RWPE2 (cell line): ENCODE results near the gene OTULIN.

Experiments
- ATAC-seq: fragments of 200-7000 bp; cut with Tn5 transposase; 3 replicates; pipeline ENCODE4 v1.9.1; 2021; ENCODE audit warnings: low read depth
- DNase-seq: peaks from one replicate; pipeline ENCODE4 v3.0.0-alpha.2; 2020; ENCODE audit warnings: low spot score
- H3K27ac ChIP-seq: fragments of 450-650 bp; 2 replicates; pipeline ENCODE4 v1.5.1; 2017; ENCODE audit warnings: mild to moderate bottlenecking; ENCODE audit not compliant: poor library complexity, severe bottlenecking
- H3K27me3 ChIP-seq: fragments of 250-450 bp; sonication (Bioruptor Pico); 2 replicates; pipeline ENCODE4 v1.5.1; 2021; ENCODE audit warnings: mild to moderate bottlenecking, moderate library complexity; ENCODE audit not compliant: insufficient read depth, poor library complexity, severe bottlenecking
- H3K36me3 ChIP-seq: fragments of 250-450 bp; sonication (Bioruptor Pico); 2 replicates; pipeline ENCODE4 v1.5.1; 2020; ENCODE audit warnings: low read depth, mild to moderate bottlenecking, moderate library complexity
- H3K4me1 ChIP-seq: fragments of 250-450 bp; sonication (Bioruptor Pico); 2 replicates; pipeline ENCODE4 v1.5.1; 2021; ENCODE audit warnings: mild to moderate bottlenecking, moderate library complexity; ENCODE audit not compliant: insufficient read depth, poor library complexity, severe bottlenecking
- H3K4me3 ChIP-seq: fragments of 250-450 bp; sonication (Bioruptor Pico); 2 replicates; pipeline ENCODE4 v1.5.1; 2021; ENCODE audit warnings: mild to moderate bottlenecking, moderate library complexity; ENCODE audit not compliant: severe bottlenecking
- H3K9me3 ChIP-seq: fragments of 250-450 bp; sonication (Bioruptor Pico); 2 replicates; pipeline ENCODE4 v1.5.1; 2021; ENCODE audit warnings: mild to moderate bottlenecking, moderate library complexity; ENCODE audit not compliant: severe bottlenecking
- TF ChIP-seq, protein P1 (sequence below): fragments of 450-650 bp; IDR thresholded peaks from one replicate; pipeline ENCODE4 v1.5.1; 2017; ENCODE audit warnings: mild to moderate bottlenecking, moderate library complexity; ENCODE audit not compliant: poor library complexity, severe bottlenecking

OTULIN gene

DNA sequence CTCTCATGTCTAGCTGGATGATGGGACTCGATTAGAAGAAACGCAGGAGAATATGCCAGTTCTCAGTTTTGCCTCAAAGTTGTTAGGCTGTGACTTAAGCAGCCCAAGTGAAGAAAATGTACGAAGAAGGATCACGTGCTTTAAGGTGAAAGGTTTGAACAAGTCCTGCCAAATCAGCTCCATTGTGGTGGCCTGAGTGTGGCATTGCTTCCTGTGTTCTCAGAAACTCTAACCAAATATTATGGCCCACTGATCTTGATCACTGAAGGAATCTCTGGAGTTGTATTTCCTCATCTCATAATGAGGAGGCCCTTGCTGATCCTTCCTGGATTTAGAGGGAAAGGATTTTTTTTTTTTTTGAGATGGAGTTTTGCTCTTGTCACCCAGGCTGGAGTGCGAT, 44.0 kb downstream of the OTULIN start:
- DNase-seq (no peak), ATAC-seq (no peak)
- Histone ChIP-seq H3K9me3 (peaks cover 2% of the 10 kb centered on the region), H3K4me1 (peaks cover 5% of the 10 kb centered on the region), H3K36me3 (peaks cover 69% of the 10 kb centered on the region), H3K4me3 (no peak overlapping the region), H3K27me3 (no peaks in the 10 kb centered on the region), H3K27ac (no peak overlapping the region)
- TF ChIP-seq, protein P1, sequence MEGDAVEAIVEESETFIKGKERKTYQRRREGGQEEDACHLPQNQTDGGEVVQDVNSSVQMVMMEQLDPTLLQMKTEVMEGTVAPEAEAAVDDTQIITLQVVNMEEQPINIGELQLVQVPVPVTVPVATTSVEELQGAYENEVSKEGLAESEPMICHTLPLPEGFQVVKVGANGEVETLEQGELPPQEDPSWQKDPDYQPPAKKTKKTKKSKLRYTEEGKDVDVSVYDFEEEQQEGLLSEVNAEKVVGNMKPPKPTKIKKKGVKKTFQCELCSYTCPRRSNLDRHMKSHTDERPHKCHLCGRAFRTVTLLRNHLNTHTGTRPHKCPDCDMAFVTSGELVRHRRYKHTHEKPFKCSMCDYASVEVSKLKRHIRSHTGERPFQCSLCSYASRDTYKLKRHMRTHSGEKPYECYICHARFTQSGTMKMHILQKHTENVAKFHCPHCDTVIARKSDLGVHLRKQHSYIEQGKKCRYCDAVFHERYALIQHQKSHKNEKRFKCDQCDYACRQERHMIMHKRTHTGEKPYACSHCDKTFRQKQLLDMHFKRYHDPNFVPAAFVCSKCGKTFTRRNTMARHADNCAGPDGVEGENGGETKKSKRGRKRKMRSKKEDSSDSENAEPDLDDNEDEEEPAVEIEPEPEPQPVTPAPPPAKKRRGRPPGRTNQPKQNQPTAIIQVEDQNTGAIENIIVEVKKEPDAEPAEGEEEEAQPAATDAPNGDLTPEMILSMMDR, result no peak

DNA sequence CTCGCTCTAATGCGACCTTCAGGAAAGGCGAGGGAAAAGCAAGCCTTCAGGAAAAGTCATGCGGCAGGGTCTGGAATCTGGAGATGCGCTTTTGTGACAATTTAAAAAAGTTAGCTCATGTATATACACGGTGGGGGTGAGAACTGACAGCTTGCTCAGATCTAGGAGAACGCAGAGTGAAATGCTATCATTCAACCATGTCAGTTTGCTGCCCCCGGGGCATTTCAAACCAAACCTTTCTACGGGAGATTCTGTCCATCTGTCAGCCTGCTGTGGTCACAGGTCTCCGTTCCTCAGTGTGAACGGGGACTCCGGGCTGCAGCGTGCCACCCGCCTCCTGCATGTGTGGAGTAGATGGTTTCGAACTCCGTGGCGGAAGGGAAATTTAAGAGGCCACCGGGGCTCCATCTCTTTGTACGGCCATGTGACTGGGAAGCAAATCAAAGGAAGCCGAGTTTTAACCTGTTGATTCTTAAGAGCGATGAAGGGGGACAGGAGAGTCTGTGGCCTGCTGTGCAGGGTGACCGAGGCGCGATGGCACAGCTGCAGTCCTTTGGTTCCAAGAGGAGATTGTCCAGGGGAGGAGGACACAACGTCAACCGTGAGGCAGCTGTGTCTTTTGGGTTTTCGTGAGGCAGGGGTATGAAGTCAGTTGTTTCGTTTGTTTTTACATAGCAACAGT, 45.9 kb downstream of the OTULIN start:
- peaks cover 2% of the 10 kb centered on the region for H3K9me3 ChIP-seq
- ATAC-seq, result no peak
- H3K27ac ChIP-seq, result no peak overlapping the region
- H3K4me3 ChIP-seq, result no peak overlapping the region
- H3K4me1 ChIP-seq, result peaks cover 5% of the 10 kb centered on the region
- peaks cover 66% of the 10 kb centered on the region for H3K36me3 ChIP-seq
- DNase-seq, result no peak
- TF ChIP-seq, protein P1, result no peak
- H3K27me3 ChIP-seq, result no peaks in the 10 kb centered on the region

DNA sequence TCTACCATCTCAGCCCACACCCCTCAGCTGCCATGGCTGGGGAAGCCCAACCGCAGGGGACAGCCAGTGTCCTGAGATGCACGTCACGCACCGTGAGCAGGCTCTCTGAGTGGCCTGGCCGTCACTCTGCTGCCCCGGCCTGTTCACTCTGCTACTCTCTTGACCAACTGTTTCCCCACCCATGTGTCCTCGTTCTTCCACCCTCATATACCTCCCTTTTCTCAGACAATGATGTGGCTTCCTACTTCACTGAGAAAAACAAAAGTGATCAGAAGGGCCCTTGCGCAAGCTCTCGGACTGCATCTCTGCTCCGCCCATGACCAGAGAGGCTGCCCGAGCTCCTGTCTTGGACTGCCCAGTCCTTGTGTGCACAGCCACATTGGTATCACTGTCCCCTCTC, 47.6 kb downstream of the OTULIN start:
- Histone ChIP-seq H3K27ac (no peak overlapping the region), H3K4me3 (no peak overlapping the region), H3K36me3 (peaks cover 62% of the 10 kb centered on the region), H3K4me1 (no peaks in the 10 kb centered on the region), H3K9me3 (peaks cover 2% of the 10 kb centered on the region), H3K27me3 (no peaks in the 10 kb centered on the region)
- ATAC-seq, result no peak
- no peak for DNase-seq
- TF ChIP-seq, protein P1, result no peak

DNA sequence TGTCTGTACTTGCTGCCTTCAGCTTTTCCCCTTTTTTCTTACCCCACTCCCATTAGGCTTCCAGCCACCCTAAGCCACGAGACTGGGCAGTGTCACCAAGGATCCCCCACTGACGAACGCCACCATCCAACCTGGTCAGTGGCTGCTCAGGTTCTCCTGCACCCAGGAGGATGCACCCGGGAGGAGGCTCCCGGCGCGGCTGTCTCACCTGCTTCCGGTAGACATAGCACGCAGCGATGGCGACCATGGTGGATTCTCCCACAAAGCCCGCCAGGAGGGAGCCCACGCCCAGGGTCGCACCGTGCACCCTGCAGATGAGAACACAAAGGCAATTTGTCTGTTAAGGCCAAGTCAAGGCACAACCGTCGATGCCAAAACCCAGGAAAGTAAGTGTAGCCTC, 48.1 kb downstream of the OTULIN start:
- H3K4me3 ChIP-seq, result no peak overlapping the region
- H3K36me3 ChIP-seq, result peaks cover 59% of the 10 kb centered on the region
- DNase-seq (no peak), ATAC-seq (no peak)
- H3K27me3 ChIP-seq, result no peaks in the 10 kb centered on the region
- TF ChIP-seq, protein P1, result no peak
- H3K4me1 ChIP-seq, result no peaks in the 10 kb centered on the region
- H3K27ac ChIP-seq, result no peak overlapping the region
- H3K9me3 ChIP-seq, result peaks cover 2% of the 10 kb centered on the region

DNA sequence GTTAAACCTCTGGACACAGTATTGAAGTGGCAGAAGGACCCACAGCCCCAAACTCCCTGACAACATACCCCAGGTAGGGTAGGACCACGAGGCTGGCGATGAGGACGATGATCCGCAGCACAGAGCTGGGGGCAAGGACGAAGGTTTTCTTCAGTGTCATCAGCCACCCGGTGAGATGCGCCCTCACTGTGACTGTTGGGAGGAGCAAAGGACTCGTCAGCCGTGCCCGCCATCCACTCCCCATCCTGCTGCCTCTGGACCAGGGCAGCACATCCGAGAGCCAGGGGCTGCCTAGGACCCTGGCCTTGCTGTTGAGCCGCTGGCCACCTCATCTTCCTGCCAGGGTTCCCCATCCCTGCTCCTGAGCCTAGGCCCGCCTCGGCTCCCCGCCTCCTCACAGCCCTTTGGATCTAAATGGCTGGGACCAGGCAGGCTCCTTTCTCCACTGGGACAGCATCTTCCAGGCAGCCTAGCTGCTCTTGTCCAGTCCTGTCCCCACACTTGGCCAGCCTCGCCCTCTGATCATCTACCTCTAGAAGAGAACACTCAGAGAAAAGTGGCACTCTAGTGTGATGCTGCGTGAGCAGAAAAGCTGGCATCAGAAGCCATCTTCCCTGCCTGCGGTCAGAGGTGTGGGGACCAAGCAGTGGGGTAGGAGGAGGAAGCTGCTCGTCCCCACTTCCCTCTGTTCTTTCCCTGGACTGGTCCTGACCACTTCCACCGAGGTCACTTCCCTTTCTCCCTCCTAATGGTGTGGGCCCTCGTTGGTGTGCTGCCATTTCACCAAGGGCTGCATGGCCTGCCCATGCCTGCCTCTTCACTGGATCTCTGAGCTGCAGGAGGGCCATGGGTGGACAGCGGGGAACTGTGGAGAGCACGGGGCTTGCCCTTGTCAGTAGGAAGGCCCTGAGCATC, 49.2 kb downstream of the OTULIN start:
- Histone ChIP-seq H3K4me1 (no peaks in the 10 kb centered on the region), H3K27ac (no peak overlapping the region), H3K36me3 (peaks cover 51% of the 10 kb centered on the region), H3K4me3 (no peak overlapping the region), H3K27me3 (no peaks in the 10 kb centered on the region), H3K9me3 (peaks cover 2% of the 10 kb centered on the region)
- DNase-seq, result no peak
- no peak for ATAC-seq
- TF ChIP-seq, protein P1, result no peak
